Islet of Langerhans (tissue), 1 donor: ENCODE data around the gene RELN.
"Not testable (repeated sequence)": the region's sequence is repeated elsewhere in the genome, so short reads cannot be mapped to it uniquely, and the experiment has no call there.

Source experiments
- FAIRE-seq: peaks from one replicate; lab custom pipeline; 2011; peaks lifted over from hg19 to GRCh38; lab: Jason Lieb, UNC

Gene RELN

DNA sequence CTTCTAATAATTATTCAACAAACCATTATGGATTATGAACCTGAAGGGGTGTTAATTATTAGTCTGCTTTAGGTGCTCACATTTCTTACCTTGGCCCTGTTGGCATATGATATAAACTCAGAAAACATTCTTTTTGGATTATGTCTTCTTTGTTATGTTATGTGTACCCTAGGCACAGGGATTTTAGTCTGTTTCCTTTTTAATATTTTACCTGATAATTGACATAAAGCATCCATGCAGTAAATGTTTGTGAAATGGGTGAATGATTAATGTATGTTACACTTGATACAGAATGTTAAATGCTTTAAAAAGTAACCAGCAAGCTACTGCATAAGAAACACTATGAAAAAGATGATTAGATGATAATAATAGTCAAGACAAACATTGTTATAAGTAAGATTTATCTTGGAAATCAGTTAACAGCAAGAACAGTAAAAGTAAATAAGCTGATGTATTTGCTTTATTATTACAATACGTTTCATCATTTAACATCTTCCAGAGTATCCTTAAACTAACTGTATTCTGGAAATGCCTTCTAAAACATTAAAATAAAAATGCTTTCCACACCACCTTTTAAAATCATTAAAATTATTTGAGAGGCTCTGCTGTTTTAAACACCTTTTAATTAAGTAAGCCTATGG is 204.7 kb downstream of the RELN start:
- FAIRE-seq, result no peak

DNA sequence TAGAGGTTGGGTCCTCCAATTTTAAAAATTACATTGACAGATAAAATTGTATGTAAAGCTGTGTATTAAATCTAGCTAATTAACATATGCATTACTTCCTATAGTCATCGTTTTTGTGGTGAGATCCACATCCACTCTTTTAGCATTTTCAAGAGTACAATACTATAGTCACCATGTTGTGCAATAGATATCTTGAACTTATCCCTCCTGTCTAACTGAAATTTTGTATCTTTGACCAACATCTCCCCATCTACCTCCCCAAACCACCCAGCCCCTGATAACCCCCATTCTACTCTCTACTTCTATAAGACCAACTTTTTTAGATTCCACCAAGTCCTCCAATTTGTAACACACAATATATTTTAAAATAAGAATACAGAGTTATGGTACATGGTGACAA is 208.0 kb downstream of the RELN start:
- FAIRE-seq, result no peak

DNA sequence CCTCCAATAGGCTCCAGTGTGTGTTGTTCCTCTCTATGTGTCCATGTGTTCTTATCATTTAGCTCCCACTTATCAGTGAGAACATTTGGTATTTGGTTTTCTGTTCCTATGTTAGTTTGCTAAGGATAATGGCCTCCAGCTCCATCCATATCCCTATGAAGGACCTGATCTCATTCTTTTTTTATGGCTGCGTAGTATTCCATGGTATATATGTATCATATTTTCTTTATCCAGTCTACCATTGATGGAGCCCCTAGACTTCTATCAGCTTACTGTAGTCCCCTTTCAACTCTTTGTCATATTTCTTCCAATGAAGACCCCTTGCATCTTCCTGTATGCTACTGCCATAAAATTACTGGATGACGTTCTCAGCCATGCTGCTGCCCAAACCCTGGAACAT is 208.9 kb downstream of the RELN start:
- not testable (repeated sequence) for FAIRE-seq

DNA sequence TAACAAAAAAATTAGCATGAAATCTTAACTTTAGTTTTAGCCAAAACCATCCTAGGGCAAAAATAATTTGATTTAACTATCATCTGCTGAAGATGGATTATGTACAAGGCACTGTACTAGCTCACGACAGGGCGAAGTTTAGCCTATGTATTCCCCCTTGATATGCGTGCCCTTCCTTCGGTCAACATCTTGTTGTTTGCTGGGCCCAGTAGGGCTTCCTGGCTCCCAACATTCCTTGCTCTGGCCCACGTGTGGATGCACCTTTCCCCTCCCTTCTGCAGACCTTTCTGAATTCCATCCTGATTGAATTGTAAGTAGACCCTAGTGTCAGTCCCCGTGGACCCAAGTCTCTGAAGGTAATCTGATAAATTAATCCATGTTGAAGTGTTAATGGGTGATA is 212.0 kb downstream of the RELN start:
- FAIRE-seq, result no peak

DNA sequence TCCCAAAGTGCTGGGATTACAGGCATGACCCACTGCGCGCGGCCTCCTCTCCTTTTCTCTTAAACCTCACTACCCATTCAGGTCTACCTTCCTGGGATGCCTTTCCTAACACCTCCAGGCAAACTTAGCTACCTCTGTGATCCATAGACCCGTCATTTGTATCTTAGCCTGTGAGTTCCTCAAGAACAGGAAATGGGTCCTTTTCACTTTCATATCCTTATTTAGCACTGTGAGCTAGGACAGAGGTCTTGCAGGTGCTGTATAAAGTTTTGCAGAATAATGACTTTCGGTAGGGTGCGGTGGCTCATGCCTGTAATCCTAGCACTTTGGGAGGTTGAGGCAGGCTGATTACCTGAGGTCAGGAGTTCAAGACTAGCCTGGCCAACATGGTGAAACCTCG is 215.7 kb downstream of the RELN start:
- no peak for FAIRE-seq

DNA sequence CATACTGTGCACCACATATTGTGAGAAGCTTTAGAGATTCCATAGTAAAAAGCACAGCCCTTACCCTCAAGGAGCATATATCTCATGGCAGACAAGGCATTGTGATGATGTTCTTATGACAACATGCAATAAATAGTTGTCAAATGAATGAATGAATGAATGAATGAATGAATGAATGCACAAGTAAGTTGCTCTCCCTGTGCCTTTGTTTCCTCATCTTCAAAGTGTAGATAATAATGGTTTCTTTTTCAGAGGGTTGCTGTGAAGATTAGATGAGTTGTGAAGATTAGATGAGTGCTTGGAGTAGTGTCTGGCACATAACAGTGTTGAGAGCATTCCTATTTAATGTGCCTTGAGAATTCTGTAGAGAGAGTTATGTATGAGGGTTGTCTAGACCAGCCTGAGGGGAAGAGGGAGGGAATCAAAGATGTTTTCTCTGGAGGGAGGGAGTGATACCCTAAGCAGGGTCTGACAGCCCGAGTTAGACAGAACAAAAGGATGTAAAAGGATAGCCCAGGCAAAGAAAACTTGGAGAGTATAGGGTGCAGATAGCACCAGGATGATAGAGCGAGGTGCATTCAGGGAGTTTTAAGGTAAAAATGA is 217.2 kb downstream of the RELN start:
- FAIRE-seq, result no peak

DNA sequence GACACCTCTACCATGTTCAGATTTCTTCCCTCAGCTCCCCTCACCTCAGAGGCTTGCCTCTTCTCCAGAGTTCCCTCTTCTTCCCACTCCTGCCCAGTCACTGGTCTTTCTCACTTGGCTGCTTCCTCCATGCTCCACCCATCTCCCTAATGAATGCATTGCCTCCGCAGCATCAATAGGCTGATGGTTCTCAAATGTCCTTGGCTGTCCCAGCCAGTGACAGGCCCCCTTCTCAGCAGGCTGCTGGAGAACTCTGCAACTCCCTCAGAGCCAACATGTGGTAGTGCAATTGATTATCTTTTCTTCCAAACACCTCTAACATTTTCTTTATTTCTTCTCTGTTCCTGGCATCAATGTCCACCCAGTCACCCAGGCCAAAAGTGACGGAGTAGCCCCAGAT is 218.2 kb downstream of the RELN start:
- no peak for FAIRE-seq

DNA sequence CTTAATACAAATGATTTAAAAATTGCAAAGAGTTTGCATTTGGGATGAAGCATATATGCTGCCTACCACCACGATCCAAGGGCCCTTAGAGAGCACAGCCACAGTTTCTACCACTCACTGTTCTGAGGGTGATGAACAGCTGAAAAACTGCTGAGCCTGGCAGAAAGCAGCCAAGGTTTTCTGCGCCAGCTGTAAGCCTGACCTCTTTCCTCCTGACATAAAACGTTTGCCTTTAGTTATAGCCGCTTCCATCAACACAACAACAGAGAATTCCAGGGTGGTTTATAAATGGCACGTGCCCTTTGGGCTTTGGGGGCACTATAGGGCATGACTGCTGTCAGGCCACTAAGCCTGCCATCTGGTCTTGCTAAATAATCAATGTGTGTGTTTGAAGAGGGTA is 222.8 kb downstream of the RELN start:
- no peak for FAIRE-seq

DNA sequence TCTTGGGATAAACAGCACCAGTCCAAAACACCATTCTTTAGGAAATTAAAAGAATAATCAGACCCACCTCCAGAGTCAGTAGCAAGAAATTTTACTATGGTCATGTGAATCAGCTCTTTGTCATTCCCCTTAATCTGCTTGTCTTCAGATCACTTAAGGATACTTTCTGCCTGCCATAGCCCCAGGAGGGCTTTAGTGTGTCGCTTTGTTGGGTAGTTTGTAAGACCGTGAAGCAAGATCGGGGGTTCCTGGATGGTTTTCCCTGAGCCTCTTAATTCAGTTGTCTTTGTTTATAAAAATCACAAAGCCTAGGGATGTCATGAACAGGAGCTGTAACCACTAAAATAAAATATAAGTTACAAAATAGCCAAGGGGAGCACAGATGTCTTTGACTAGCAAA is 223.6 kb downstream of the RELN start:
- no peak for FAIRE-seq

DNA sequence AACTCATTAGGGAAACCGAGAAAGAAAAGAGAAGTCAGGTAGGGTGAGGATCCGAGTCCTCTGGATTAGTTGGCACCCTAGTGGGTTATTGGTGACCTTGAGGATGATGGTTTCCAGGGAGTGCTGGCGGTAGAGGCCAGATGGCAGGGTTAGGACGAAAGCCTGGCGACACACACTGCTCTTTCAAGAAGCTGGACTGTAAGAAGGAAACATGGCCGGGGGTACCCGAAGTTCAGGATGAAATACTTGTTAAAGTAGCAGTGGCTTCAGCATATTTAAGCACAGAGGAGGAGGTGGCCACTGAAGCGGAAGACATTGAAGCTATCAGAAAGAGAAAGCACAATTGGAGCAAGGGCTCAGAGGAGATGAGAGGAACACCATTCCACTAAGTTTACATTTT is 224.6 kb downstream of the RELN start:
- no peak for FAIRE-seq

DNA sequence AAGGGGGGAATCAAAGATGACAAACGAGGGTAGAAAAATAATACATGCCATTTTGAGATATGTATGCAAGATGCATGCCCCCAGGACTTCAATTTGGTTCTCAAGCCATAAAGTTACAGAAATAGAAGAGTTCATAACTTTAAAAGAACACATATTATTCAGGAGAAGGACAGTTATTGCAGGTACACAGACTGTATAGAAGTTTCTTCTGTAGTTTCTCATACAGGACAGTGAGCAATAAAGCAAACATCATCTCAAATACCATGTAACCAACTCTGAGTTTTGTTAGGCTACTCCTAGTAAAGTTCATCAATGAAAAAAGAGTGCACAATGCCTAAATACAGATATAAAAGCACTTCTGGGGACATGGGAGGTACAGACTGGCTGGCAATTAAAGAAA is 226.6 kb downstream of the RELN start:
- no peak for FAIRE-seq

DNA sequence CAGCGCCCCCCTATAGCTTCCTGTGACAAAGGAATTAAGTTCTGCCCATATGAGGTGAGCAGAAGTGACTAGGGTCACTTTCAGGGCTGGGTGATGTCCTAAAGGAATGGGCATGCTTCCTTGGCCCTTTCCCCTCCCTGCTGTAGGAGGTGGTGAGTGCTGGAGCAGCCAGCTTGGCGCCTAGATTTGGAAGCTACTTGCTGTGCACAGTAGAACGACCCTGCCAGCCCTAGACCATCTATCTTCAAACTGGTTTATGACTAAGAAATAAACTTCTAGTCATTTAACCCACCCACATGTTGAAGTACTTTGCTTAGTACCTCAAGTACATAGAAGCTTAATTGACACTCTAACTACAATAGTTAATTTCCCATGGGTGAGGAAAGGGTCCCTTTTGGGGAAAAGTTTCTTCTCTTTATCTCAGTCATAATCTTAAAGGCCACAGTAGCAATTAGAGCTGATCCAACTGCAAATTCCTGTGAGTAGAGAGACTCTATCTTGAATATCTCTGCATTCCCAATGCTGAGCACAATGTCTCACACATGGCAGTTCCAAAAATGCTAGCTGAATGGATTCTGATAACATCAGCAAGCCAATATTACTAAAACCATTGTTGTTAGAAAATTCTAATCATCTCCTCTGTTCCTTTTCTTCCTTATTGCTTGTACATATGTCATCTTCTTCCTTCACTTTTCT is 227.2 kb downstream of the RELN start:
- no peak for FAIRE-seq

DNA sequence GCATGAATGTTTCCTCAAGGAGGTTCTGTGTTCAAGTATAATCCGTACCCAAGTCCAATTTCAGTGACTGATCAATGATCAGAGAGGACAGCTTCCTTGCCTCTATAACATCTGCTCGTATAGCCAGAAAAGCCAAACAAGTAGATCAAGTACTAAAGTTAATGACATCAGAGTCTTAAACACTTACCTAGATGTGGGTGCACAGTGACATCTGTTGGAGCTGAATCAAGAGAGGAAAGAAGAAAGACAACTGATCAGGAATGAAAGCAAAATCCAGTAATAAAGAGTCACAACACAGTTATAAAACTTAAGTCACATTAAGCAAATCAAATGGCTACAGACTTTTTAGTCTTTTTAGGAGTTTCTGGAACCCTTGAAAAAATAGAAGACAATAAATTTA is 236.5 kb downstream of the RELN start:
- FAIRE-seq, result no peak

DNA sequence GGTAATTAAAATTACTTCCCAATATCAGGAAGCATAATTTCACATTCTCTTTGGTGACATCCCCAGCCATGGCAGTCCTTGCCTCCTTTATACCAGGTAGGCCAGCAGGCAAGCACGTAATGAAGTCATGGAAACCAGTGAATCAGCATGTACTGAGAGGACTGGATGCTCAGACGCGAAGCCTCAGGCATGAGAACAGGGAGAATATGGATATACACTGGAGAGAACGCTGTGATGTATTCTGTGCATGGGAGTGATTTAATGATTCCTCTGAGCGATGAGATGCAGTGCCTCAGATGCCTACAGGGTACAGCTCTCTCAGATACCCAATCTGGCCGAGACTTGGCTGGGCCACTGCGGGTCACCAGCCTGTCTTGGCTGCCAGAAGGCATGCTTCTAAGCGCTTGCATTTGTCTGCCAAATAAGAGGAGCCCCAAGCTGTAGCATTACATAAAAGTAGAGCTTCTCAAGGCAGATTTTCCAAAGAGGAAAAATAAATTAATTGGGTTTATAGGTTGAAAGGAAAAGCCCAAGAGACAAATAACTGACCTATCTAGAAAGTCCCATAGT is 238.1 kb downstream of the RELN start:
- FAIRE-seq, result no peak

DNA sequence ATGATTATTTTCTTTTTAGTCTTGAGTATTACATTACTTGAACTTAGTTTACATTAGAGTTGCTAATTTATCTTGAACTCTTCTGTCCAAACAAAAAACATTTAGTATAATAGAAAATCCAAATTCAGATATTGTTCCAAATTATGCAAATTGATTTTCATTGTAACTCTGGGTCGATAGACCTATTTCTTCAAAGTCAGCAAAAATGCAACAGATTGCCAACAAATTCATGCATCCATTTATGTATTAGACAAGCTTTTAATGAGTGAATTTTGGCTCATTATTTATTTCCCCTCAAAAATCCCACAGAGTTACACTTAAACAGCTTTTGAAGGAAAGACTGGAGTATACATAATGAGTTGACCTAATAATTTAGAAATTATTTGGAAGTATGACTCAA is 240.8 kb downstream of the RELN start:
- FAIRE-seq, result no peak

DNA sequence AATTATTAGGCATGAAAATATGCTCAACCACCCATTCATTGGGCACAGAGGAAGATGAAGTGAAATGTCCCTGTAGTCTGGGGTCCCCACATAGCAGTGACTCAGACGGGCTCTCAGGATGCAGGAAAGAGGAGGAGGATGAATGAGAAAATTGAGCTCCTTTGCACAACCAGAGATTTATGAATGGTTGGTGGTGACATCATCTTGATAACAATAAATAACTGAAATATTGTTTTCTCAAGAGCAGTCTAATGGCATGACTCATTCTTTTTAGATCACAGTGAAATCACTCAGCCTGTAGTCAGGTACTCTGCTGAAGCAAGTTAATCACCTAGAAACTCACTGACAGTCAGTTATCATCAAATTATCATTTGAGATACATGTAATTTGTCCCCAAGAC is 254.1 kb downstream of the RELN start:
- no peak for FAIRE-seq

DNA sequence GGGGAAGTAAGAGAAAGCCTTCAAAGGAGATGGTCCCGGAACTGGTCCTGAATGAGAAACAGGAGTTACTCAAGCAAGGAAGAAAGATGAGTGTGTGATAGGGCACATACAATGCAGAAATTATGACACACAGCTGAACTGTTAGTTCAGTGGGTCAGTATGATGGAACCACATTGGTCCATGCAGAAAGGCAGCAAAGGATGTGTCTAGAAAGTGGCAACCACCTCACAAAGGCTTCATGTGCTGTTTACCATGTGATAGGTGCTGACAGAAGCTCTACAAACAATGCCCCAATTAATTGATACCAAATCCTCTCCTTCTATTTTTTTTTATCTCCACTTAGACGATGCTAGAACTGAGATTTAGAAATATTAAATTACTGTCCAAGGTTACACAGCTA is 258.3 kb downstream of the RELN start:
- FAIRE-seq, result no peak

DNA sequence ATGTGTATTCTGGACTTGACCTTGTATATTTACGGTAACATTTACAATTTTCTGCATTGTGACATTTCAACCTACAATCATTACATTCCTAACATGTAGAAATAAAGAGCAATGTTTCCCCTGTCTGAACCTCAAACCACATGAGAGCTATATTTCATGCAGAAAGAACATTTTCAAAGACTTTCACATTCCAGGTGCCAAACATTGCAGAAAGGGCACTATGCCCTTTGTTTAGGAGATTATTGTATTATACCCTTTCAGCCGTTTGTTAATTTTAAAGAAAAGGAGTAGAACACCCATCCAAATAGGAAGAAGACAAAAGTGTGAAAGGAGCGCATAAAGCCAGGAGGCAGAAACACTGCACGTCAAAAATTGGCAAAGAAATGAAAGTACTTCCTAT is 260.4 kb downstream of the RELN start:
- no peak for FAIRE-seq

DNA sequence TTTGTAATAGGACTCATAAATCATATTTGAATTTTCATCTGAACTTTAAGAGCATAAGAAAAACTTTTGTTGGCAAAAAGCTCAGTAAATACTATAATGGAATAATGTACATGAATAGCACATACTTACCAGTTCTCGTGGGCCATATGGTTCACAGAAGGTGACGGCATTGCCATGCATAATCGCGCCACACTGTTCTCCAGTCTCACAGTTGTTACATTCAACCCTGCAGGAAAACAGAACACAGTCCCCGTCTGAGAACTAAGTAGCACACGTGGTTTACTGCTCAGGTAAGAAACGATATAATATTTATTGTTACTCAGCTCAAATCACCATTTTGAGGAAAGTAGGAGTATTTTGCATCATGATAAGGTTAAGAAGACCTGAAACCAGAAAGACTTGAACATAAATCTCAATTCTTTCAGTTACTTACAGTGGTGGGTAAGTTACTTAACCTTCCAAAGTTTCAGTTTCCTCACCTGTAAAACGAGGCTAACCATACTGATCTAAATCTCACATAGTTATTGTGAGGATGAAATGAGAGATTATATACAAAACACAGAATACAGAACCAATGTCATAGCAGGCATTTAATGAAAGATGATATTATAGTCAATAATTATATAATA is 261.4 kb downstream of the RELN start:
- FAIRE-seq, result no peak

DNA sequence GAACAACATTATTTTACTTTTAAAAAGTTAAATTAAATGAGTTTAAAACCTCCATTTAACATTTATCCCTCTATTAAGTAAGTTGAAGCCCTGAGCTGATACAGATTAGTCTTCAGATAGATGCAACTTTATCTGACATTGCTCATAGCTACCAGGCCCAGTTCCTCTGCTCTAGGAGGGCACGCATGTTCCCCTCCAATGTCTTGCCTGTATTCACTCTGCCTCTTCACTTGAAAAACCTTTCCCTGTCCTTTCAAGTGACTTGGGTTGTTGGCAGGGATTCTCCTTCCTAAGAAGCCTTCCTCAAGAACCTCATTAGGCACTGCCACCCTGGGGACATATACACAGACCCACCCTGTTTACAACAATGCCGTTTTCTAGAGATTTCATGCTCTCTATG is 270.4 kb downstream of the RELN start:
- FAIRE-seq, result no peak

DNA sequence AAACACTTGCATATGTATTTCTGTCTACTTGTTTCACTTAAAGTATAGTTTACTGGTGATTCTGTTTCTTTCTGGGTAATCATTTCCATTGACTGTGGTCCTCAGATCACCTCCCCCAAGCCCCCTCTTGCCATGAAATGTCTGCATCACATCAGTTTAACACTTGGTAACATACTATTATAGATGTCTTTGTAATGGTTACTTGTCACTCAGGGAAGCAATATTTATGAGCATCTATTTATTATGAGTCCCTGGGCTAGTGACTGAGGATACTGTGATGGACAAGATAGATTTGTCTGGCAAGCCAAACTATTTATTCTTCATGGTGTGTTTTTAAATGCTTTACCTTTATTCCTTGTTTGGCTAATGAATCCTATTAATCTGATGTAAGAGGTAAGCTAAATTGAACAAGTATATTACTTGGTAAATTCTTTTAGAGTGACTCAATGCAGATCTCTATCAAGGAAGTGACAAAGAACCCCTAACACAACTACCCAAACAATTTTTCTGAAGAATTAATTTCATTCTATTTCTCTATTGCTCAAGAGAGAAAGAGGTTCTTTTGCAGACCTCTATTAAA is 270.9 kb downstream of the RELN start:
- no peak for FAIRE-seq

DNA sequence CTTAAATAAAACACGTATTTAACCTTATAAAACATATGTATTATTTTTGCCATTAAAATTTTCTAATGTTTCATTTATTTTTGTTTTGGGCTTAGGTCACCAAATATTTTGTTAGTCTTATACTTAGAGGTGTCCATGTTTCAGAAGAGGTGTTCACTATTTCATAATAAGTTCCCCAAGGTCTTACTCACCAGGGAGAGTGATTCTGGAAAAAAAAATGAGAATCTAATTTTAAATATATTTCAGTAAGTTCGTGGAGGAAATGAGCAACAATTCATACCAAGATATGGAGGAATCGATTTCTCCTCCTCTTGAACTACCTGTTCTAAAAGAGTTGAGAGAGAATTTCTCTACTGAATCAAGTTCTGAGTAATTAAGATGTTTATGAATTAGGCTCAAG is 271.9 kb downstream of the RELN start:
- FAIRE-seq, result no peak
